GM19328 (cell line): ENCODE results near the gene HAUS1.
A peak's percentile ranks its signal among the peaks of the same experiment; 100 is the strongest.

Source experiments
- ATAC-seq: cut with Tn5 transposase; IDR thresholded peaks from one replicate; pipeline ENCODE4 v1.9.1; 2021; ENCODE audit warnings: mild to moderate bottlenecking, moderate library complexity; ENCODE audit not compliant: unreplicated experiment

HAUS1 gene, protein sequence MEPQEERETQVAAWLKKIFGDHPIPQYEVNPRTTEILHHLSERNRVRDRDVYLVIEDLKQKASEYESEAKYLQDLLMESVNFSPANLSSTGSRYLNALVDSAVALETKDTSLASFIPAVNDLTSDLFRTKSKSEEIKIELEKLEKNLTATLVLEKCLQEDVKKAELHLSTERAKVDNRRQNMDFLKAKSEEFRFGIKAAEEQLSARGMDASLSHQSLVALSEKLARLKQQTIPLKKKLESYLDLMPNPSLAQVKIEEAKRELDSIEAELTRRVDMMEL

GRCh38 chr18:46104128-46104911 lies at the start of gene HAUS1:
Gene HAUS1, plus strand, starts transcription at chr18:46104385. Its CDS starts 27 bp downstream, at chr18:46104412.
- ATAC-seq: peak; percentile 93

DNA sequence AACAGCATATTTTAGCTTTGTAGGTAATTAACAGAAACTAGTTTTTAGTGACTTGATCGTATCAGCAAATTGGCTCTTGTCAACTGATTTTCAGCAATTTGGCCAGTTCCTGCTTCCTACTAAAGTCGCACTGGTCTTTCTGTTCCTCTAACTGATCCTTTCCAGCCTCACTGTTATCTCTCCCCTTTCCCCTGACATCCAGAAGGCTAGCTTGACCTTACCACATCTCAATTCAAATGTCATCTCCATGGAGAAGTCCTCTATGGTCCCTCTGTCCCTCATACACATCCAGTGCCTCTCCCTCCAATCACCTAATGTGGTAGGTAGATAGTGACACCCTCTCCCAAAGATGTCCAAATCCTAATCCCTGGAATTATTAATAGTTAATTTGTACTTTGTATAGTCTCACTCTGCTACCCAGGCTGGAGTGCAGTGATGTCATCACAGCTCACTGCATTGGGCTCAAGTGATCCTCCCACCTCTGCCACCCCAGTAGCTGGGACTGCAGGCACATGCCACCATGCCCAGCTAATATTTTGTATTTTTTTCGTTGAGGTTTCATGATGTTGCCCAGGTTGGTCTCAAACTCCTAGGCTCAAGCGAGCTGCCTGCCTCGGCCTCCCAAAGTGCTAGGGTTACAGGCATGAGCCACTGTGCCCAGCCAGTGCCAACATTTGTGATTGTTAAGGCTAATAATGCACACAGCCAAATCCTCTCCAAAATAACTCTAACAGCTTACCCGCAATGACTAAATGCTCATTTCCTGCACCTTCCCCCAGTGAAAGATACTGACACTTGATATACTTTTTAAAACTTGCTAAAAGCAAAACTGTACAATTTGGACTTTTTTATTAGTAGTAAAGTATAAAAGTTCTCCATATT lies 49.0 kb upstream of the HAUS1 start:
- no peak for ATAC-seq

DNA sequence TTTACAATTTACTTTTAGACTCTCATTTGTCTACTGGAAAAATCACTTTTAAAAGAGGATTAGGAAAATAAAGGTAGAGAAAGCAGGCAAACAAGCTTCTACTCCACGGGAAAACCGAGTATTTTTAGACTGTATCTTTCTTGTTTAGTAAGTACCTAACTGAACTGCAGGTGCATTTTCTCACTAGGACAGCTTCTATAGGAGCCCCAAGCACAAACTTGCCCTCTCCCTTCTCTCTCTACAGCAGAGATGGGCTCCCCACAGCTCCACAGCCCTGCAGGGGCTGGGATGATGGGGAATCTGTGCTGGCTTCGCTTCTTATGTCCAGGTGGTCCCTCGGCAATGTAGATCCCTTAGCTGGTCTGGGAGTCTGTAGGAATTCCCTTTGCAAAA lies 48.4 kb upstream of the HAUS1 start:
- ATAC-seq: no peak

GRCh38 chr18:46060359-46060841 lies 43.8 kb upstream of the HAUS1 start:
- no peak for ATAC-seq

GRCh38 chr18:46061387-46061786 lies 42.8 kb upstream of the HAUS1 start:
- ATAC-seq: no peak

DNA sequence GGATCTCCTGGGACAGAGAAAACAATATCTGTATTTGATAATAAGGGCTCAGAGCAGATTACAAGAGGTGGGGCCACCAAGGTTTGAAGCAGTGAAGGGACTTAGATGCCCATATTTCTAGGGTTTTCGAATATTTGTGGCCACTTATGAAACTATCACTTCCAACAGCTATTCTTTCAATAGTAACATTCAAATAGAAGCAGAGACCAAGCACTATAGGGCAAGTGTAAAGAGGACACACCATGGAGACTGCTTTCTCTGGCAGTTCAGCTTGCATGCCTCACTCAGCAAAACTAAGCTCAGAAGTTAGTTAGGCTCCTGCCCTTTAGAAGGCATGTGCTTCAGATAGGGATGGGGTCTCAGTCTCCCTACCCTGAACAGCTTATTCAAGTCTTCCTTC lies 42.4 kb upstream of the HAUS1 start:
- ATAC-seq: no peak

DNA sequence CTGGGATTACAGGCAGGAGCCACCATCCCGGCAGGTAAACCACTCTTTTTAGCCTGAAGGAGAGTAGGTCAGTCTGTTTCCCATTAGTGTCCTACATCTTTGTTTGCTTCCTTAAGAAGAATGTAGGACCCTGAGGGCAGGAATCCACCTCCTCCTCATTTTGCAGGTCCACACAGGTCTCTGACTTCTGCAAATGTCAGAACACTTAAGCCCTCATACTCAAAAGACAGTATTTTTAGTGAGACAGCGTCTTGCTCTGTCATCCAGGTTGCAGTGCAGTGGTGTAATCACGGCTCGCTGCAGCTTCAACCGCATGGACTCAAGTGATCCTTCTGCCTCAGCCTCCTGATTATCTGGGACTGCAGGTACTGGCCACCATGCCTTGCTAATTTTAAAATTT lies 41.4 kb upstream of the HAUS1 start:
- ATAC-seq: no peak

- ATAC-seq: no peak
Measured at GRCh38 chr18:46067438-46068007, 36.7 kb upstream of the HAUS1 start.

GRCh38 chr18:46068763-46069162 lies 35.4 kb upstream of the HAUS1 start:
- no peak for ATAC-seq

GRCh38 chr18:46069524-46069923 lies 34.7 kb upstream of the HAUS1 start:
- no peak for ATAC-seq

DNA sequence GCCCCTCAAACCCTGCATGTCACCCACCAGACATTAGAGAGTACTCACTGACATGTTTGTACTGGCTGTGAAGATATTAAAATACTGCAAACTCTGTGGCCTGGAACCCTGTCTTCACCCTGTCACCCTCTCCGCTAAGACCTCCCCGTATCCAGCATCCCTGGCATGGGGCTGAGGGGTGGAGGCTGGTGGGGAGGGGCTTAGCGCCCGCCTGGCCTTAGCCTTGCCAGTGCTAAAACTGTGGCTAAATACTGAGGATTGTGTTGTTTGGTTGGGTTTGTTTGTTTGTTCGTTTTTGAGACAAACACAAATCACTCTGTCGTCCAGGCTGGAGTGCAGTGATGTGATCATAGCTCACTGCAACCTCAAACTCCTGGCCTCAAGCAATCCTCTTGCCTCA lies 34.0 kb upstream of the HAUS1 start:
- ATAC-seq: no peak

DNA sequence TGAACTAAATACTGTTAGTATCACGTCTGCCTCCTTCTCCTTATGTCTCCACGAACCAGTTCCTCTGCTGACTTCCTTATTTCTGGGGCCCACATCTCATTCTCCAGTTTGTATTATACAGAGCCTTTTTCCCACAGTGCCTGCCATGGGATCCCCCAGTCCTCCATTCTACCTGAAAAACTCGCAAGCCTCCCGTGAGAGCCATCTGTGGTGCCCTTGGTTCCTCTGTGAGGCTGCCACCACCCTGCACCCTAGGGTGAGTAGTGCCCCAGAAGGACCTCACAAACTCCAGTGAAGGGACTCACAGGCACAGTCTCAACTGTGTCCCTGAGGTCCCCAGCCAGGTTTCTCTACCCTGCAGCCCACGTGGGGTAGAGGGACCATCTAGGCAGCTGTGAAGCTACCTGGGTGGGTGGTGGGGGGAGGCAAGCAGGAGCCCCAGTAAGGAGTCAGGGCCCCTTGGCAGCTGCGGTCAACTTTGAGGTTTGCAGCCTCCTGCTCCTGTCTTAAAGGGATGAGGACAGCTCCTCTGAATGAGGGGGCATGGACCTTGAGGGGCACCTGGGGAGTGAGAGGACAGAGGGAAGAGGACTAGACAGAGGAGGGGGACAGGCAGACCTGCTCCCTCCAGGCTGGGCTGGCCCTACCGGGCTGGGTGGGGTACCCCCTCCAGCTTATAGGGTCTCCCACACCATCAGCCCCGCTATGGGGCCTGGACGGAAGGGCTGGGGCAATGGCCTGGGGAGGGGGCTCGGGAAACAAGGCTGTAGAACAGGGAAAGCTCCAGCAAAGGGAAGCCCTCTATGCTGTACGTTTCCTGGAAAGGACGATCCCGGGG lies 33.2 kb upstream of the HAUS1 start:
- no peak for ATAC-seq

DNA sequence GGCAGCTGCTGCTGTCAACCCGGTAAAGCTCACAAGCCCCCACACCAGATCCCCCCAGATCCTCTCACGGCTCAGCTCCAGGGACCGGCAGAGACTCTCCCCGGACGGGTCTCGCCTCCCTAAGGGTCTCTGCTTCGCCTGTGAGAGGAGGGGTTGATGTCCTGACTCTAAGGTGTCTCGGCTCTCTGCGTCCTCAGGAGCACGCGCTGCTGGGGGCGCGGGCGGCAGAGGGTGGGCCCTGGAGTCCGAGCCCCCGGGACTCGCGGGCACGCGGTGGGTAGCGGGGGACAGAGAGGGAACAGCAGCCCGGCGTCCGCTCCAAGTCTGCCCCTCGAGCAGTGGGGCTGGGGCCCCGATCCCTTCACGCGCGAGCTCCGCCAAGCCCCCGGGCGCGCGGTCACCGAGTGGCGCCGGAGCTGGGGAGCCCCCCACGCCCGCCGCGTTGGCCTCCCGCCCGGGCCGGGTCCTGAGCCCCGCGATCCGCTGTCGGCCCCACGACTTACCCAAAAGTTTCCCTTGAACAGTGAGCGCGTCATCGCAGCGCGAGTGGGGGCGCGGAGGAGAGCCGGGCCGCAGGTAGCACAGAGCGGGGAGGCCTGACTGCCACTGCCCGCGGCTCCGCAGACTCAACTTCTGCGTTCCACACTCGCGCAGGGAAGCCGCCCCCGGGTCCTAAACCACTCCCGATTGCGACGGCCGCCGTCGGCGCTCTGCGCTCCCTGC lies 32.4 kb upstream of the HAUS1 start, which contains the start of gene PSTPIP2:
Gene PSTPIP2, minus strand, starts transcription at position 608 of the 723 bp plus-strand sequence. Its CDS starts 72 bp downstream, at position 536.
- peak; percentile 50 for ATAC-seq

- no peak for ATAC-seq
Measured at GRCh38 chr18:46072376-46072867, 31.8 kb upstream of the HAUS1 start.

GRCh38 chr18:46072959-46073358 lies 31.2 kb upstream of the HAUS1 start:
- ATAC-seq: no peak

- ATAC-seq: no peak
Measured at GRCh38 chr18:46073474-46074331, 30.5 kb upstream of the HAUS1 start.

- ATAC-seq: no peak
Measured at GRCh38 chr18:46079336-46079735, 24.8 kb upstream of the HAUS1 start.

DNA sequence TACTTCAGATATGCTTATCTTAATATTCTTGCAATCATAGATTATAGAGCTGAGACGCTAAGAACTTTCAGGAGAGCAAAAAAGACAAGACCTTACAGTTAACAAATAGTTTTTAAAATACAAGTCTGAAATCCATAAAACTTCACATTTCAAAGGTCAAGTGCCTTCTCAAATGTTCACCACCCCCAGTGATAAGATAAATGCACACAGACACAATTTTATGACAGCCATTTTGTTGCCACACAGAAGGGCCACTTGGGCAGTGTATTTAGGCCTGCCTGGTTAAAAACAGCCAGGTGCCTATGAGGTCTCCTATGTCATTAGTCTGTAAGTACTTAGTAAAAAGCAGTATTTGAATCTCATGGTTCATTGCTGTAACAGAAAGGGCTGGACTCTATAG lies 24.0 kb upstream of the HAUS1 start:
- ATAC-seq: no peak
